Measurements from ENCODE around the gene DXO.

- TF ChIP-seq POLR2A (IDR thresholded peaks at IDR 0.05) (no peak), CTCF (IDR thresholded peaks at IDR 0.05) (no peak)
Measured at GRCh38 chr6:31966506-31966905, 5.4 kb downstream of the DXO start.

All from heart left ventricle (tissue), 13 donors.